Left forelimb (tissue), 1 donor: ENCODE data around the gene IGSF21.

Experiments
- DNase-seq: peaks from one replicate; pipeline ENCODE4 v3.0.0-alpha.2; 2018; ENCODE audit warnings: low spot score

IGSF21 gene

DNA sequence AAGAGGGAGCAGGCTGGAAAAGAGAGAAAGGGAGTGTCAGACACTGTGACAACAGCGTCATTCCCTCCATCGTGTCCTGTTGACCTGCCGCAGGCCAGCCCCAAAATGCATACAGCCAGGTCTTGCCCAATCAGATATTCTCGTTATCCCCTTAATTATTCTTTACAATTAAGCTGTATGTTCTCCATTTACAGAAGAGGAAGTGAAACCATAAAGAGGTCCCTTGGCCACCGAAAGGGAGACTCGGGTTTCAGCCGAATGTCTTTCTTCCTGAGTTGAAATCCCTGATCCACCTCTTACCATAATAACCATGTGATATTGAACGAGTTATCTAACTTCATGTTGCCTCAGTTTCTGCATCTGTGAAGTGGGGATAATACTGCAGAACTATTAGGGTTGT is 70.5 kb downstream of the IGSF21 start:
- DNase-seq = no peak

DNA sequence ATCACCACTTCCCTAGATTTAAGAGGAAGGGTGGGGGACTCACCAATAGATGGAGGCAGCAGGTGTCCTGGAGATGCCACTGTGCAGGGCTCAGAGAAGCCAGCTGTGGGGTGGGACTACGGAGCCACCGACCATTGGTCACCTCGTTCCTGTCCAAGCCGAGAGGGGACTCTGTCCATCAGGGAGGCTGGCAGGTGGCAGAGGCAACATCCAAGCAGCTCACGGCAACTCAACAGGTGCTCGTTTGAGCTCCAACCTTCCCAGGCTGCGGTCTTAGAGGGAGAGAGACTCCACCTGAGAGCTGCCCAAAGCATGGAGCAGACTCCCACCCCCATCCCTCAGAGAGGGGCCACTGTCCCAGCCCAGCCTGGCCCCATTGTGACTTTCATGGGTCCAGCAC is 71.4 kb downstream of the IGSF21 start:
- DNase-seq = no peak

DNA sequence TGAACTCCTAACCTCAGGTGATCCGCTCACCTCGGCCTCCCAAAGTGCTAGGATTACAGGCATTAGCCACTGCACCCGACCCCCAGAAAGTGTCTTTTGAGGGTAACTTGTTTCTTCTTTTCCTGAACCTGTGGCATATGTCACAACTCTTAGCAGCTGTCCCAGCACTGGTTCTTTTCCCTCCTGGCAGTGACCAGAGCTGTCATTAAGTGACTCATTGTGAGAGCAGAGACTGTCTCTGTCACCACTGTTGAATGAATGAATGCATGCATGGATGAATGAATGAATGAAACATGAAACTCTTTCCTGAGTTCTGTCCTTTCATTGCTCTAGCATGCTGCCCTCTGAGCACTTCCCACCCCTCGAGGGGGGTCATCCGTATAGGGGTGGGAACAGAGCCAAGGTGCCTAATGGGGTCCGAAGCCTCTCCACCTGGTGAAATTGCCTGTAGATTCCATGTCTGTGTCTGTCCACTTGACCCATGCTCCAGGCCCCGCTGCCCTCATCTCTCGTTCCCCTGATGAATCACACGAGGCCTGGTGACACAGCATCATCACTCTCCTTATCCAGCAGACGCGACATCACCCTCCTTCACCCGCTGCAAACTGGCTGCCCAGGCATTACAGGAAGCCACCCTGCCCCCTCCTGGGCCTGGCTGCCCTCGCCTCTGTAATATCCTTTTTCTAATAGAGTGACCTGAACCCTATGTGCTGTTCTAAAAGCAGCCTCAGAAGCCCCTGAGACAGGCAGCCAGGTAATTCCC is 75.0 kb downstream of the IGSF21 start:
- DNase-seq = no peak

- DNase-seq = no peak
These were observed 75.9 kb downstream of the IGSF21 start for GRCh38 chr1:18183533-18183932.

DNA sequence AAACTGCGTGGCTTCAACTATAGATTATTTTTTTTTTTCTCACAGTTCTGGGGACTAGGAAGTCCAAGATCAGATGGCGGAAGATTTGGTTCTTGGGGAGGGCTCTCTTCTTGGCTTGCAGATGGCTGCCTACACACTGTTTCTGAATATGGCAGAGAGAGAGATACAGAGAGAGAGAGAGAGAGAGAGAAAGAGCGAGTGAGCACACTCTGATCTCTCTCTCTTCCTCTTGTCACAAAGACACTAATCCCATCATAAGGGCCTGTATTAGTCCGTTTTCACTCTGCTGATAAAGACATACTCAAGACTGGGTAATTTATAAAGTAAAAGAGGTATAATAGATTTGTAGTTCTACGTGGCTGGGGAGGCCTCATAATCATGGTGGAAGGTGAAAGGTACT is 79.5 kb downstream of the IGSF21 start:
- no peak for DNase-seq

GRCh38 chr1:18188820-18189517 is 81.4 kb downstream of the IGSF21 start:
- no peak for DNase-seq

DNA sequence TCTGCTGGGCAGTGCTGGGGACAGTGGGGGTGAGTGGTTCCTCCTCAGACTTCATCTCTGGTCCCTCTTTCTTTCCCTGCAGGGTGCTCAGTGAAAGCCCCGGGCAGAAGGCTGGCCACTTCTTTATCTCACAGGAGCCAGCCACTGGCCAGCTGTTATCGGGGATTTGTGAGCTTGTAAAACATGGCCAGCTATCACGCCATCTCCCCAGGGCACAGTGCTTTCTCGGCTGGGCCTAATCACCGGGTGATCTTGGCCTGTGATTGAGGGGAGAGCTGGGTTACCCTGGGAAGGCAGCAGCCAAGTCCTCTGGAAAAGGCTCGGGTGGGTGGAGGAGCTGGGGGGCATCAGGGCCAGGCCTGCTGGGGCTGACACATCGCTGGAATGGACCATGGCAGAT is 83.0 kb downstream of the IGSF21 start:
- DNase-seq = no peak

DNA sequence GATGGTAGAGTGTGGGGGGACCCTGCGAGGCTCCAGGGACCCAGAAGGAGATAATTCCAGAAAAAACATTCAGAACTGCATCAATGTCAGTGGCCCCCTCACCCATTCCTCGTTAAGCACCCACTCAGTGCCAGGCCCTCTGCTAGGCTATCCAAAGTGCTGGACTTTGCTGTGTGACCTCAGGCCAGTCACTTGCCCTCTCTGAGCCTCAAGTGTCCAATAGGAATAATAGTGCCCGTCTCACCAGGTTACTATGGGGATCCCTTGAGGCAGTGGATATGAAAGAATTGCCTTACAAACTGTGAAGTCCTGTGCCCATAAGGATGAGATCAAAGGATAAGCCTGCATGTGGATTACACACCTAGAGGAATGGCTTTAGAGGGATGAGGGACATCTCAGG is 83.4 kb downstream of the IGSF21 start:
- DNase-seq = no peak

DNA sequence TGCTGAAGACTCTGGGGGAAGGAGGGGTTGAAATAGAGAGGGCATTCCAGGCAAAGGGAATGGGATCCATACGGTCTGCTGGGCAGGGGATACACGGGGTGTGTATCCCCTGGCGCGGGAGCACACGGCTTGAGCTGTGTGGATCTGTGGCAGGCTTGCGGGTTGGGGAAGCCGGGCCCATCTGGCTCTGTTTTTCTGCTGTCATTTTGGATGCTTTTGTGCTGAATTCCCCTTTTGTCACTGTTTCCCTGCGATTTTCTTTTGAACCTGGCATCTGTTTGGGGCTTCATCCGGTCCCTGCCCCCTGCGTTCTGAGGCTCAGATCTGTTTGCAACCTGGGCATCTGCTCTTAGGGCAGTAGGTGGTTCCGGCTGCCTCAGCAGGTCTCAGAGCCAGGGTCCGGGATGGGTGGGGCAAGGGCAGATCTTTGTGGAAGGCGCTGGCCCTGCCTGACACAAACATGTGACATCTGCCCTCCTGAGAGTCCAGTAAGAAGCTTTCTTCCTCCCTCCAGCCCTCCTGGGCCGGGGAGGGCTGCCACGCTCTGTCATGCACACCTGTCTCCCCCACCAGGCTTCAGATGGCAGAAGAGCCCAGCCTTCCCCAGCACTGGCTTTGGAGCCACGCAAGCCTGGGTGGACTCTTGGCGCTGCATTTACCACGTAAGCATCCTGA is 84.0 kb downstream of the IGSF21 start:
- DNase-seq = no peak

DNA sequence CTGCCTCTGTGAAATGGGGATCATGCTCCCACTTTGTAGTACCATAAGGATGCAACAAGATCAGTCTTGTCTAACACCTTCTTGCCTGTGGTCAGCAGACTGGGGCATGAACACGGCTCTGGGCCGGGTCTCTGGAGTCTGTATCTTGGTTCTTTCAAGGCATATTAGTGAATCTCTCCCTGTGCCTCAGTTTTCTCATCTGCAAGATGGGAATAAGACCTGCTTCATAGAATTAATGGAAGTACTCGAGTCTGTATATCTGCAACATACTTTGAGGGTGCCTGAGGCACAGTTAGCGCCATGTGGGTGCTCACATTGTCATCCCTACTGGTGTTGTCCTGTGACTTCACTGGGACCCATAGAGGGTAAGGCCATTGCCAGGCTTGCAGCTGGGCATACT is 84.6 kb downstream of the IGSF21 start:
- no peak for DNase-seq

GRCh38 chr1:18192974-18193373 is 85.4 kb downstream of the IGSF21 start:
- no peak for DNase-seq

DNA sequence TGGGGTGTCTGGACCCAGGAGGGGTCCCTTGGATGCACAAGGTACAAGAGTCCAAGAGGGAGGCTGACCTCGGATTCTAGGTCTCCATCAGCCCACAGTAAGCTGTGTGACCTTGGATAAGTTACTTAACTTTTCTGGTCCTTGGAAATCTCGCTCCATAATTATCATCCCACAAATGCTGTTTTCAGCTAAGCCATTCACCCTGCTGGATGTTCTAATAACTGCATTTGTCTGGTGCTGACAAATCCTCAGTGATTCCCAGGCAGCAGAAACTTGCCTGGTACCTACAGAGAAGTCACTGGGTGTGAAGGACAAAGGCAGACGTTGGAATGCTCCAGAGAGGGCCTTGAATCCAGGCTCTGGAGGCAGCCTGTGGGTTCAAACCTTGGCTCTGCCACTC is 89.7 kb downstream of the IGSF21 start:
- no peak for DNase-seq

DNA sequence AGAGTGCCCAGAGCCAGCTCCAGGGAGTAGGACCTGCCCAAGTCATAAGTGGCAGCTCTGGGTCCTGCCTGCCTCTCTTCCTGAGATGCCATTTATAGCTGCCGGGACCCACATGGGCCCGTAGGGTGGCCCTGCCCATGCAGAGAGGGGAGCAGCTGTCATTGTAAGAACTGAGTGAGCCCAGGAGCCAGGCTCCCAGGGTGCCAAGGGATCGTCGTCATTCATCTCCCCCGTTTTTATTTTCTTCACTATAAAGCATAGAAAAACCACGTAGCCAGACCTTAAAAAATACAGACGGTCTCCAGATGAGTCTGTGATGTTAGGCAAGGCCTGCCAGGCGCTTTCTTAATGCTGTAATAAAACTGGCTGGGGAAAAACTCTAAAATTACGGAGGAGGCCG is 90.7 kb downstream of the IGSF21 start:
- no peak for DNase-seq

DNA sequence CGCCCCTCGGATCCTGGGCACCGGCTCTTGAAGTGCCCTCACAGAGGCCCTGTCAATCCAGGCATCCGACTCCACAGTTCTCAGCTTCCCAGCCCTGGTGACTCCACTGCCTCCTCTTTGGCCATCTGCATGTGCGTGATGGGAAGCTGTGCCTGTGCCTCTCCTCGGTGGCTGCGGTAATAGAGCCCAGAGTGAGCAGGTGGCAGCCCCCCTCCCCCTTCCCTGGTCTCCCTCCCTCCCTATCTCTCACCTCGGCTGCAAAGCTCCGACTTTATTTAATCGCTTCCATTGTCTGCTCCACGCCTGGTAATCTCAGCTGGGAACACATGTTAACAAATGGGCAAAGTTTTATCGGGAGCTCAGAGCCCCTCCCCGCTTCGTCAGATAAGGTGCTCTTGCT is 91.9 kb downstream of the IGSF21 start:
- DNase-seq = no peak

- DNase-seq = no peak
These were observed 92.6 kb downstream of the IGSF21 start for GRCh38 chr1:18200136-18200717.

DNA sequence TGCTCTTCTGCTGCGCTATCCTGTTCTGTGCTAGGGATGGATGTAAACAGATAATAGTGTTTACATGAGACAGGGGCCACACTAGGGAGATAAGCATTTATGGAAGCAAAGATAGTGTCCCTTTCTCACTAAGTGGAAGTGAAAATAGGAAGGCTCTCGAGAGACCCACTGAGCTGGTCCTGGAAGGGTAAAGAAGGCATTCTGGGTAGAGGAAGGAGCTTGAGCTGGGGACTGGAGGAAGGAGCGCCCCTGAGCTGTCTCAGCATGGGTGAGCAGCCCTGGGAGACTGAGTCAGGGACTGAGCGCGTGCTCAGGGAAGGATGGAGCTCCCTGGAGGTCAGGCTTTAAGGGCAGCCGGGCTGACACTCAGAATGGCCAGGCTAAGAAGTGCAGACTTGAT is 93.3 kb downstream of the IGSF21 start:
- no peak for DNase-seq

DNA sequence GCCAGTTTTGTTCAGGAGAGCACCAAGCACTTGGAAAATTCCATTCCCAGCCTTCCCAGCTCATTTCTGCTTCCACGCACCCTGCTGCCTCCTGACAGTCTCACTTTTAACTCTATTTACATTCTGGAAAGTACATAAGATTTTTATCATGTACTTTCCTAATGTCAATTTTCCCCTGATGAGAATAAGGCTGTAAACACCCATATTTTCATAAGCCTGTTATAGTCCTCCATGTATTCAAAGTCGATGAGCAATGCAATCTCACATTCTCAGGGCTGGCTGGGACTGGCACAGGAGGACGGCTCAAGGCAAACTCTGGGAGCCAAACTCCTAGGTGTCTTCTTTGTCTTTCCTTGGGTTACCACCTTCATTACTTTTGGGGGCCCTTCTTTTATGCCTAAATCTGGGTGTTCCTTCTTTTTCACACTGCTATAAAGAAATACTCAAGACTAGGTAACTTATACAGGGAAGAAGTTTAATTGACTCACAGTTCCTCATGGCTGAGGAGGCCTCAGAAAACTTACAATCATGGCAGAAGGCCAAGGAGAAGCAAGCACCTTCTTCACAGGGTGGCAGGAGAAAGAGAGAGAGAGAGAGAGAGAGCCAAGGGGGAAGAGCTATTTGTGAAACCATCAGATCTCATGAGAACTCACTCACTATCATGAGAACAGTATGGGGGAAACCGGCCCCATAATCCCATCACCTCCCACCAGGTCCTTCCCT is 94.6 kb downstream of the IGSF21 start:
- no peak for DNase-seq

GRCh38 chr1:18203645-18204044 is 96.0 kb downstream of the IGSF21 start:
- DNase-seq = no peak

GRCh38 chr1:18204575-18204974 is 97.0 kb downstream of the IGSF21 start:
- DNase-seq = no peak

DNA sequence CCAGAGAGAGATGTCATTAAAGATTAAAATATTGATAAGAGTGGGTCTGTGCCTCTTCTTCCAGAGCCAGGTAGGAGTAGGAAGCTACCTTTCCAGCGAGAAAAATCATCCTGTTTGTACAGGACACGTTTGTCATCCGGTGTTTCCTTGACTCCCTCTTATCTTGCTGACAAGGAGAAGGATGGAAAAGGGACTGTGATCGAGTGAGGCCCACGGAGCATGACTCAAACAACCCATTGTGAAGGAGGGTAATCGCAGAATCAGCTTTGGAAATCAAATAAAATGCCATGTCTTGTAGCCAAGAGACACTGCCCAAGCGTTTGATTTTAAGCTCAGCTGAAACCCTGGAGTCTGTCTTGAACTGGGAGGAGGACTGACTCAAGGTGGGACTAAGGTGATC is 97.7 kb downstream of the IGSF21 start:
- no peak for DNase-seq

DNA sequence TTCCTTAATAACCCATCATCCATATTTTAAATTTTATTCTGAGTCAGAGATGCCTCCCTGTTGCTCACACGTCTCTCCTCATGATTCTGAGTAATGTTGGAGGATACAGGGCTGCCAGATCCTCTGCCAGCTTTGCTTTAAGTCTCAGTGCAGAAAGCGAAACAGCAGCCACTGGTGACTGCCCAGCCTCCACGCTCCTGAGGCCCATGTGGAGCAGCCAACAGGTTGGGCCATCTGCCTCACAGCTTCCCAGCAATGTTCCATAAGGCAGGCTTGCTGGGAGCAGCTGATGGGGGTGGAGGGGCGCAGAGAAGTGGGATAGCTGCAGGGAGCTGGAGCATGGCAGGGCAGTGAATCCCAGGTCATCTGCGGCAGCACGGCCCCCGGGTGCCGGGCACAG is 104.2 kb downstream of the IGSF21 start:
- no peak for DNase-seq

DNA sequence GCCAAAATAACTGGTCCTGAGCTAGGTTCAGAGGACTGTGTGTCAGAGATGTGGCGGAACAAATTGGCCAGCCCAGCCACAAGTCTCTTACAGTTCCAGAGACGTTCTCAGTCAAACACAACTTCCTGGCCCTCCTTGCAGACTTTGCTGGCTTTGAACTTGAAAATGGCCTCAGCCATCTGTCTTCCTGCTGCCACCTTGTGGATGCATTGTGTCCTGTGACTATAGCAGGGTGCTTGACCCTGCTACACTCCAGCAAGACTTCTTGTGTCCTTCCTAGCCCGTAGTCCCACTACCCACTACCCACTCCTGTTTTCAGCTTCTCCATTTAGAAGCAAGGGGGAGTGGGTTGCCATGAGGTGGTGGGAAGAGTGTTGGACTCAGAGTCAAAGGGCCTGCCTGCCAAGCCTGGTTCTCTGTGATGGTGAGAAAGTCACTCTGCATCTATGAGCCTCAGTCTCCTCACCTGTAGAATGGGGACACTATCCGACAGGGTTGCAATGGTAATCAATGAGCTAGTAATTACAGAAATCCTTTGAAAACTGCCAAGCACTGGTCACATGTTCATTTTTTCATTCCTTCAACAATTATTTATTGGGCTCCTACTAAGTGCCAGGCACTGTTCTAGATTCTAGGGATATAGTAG is 109.9 kb downstream of the IGSF21 start:
- DNase-seq = no peak
